Natural killer cell (primary cell): ENCODE results near the gene MBTD1. TPM values are rescaled to one million over a fixed set of nuclear protein-coding genes. Genes with fewer than 3 reads are reported as not detected.

ENCODE experiments used
- ATAC-seq, 3 donors: fragments of 150-1000 bp in 2 of 3; fragments of 200-7000 bp in 1 of 3; cut with Tn5 transposase; 1 replicate in 1 of 3; 2 replicates in 2 of 3; pipeline ENCODE4 v1.10.0; 2021; ENCODE audit warnings: mild to moderate bottlenecking in 2 of 3, moderate library complexity in 2 of 3
- DNase-seq, 2 donors: peaks; one replicate each; pipeline versions ENCODE4 v3.0.0 to v3.0.0-alpha.2; 2013 to 2021; ENCODE audit warnings: mixed read lengths in 1 of 2
- H3K27ac ChIP-seq: one replicate; pipeline ENCODE4 v1.5.1; 2013; ENCODE audit warnings: mild to moderate bottlenecking, low read length
- H3K27me3 ChIP-seq: one replicate; pipeline ENCODE4 v1.6.1; 2013; ENCODE audit warnings: low read length; ENCODE audit not compliant: control insufficient read depth, insufficient read depth
- H3K36me3 ChIP-seq: one replicate; pipeline ENCODE4 v1.6.1; 2013; ENCODE audit warnings: low read length; ENCODE audit not compliant: control insufficient read depth, insufficient read depth
- H3K4me1 ChIP-seq: one replicate; pipeline ENCODE4 v1.6.1; 2013; ENCODE audit warnings: low read length; ENCODE audit not compliant: control insufficient read depth, insufficient read depth
- H3K4me3 ChIP-seq: one replicate; pipeline ENCODE4 v1.5.1; 2013; ENCODE audit warnings: low read length
- H3K9me3 ChIP-seq: one replicate; pipeline ENCODE4 v1.6.1; 2013; ENCODE audit warnings: low read length; ENCODE audit not compliant: control insufficient read depth, insufficient read depth
- H3K27ac Mint-ChIP-seq, 2 donors: one replicate each; pipeline ENCODE4 v1.8.0; 2022; ENCODE audit warnings: mild to moderate bottlenecking in 2 of 2, mixed read lengths in 2 of 2, moderate library complexity in 1 of 2
- H3K27me3 Mint-ChIP-seq, 2 donors: one replicate each; pipeline ENCODE4 v1.8.0; 2022; ENCODE audit warnings: low read depth in 2 of 2, mixed read lengths in 2 of 2
- H3K36me3 Mint-ChIP-seq: one replicate; pipeline ENCODE4 v1.8.0; 2022; ENCODE audit warnings: mixed read lengths
- H3K4me1 Mint-ChIP-seq, 2 donors: one replicate each; pipeline ENCODE4 v1.8.0; 2022; ENCODE audit warnings: mixed read lengths in 2 of 2
- H3K4me3 Mint-ChIP-seq: one replicate; pipeline ENCODE4 v1.8.0; 2022; ENCODE audit warnings: mild to moderate bottlenecking, moderate library complexity, mixed read lengths
- H3K9me3 Mint-ChIP-seq, 2 donors: one replicate each; pipeline ENCODE4 v1.8.0; 2022; ENCODE audit warnings: mixed read lengths in 2 of 2
- WGBS: methylation state at CpG from one replicate; pipeline ENCODE4 v1.1.7; 2013; ENCODE audit warnings: missing lambda C conversion rate; ENCODE audit not compliant: insufficient coverage; 5-methylcytosine and 5-hydroxymethylcytosine counted together
- intact Hi-C: fragments of 100-400 bp; cut with micrococcal nuclease; formaldehyde crosslinking; loops from one replicate; pipeline ENCODE4 v1.14.2; 2022
- total RNA-seq, 4 donors: library from RNA; stranded (reverse); fragments of 120-200 nt in 1 of 4; gene quantifications; one replicate each; pipeline versions ENCODE4 v1.2.3 to v1.2.4, GENCODE V29; 2013 to 2022
- TF ChIP-seq, protein P1 (sequence below): fragments of 200-600 bp; IDR thresholded peaks from one replicate; pipeline ENCODE4 v1.8.0; 2022; ENCODE audit warnings: antibody characterized with exemption

The MBTD1 gene
- total RNA-seq, 3 donors from 2014 or later (not counting 1 experiment from before 2014, with no cell fraction given): 24.6 to 32.4 (median 28.8) TPM

DNA sequence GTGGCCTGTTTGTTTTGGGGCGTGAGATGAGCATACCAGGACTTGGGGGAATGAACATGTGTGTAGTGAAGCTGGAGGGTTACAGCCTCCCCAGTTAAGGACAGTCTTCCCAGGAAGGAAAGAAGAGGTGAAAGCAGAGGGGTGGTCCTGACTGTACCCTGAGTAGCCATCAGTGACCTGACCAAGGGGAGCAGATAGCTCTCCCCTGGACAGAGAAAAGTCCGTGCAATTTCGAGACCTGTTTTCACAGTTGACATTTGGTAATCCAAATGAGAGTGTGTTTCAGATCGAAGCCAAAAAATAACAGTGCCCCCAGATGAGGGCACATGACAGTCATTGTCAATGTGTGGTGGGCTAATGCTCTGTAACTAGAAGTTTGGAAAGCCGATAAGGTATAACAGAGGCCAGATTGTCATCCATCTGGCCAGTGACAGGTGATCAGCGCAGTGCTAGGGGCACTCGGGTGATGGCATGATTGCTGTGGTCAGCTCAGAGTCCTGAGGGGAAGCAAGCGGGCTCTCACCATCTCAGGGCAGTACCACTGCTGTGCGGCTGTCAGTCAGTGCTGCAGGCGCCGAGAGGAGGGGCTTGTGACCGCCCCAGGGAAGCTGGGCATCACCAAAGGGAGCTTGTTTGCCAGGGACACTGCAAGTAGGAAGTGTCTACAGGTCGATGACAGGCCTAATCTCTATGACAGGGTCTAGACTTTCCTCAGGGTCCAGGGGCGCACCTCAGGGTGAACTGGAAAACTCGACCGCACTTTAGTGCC lies 94.8 kb downstream of the MBTD1 start:
- Histone ChIP-seq H3K27me3 (no peaks in the 10 kb centered on the region), H3K4me1 (peaks cover 23% of the 10 kb centered on the region), H3K4me3 (peak overlapping the region; percentile 90), H3K36me3 (peaks cover 22% of the 10 kb centered on the region), H3K9me3 (no peaks in the 10 kb centered on the region), H3K27ac (peak overlapping the region; percentile 66)
- TF ChIP-seq, protein P1, sequence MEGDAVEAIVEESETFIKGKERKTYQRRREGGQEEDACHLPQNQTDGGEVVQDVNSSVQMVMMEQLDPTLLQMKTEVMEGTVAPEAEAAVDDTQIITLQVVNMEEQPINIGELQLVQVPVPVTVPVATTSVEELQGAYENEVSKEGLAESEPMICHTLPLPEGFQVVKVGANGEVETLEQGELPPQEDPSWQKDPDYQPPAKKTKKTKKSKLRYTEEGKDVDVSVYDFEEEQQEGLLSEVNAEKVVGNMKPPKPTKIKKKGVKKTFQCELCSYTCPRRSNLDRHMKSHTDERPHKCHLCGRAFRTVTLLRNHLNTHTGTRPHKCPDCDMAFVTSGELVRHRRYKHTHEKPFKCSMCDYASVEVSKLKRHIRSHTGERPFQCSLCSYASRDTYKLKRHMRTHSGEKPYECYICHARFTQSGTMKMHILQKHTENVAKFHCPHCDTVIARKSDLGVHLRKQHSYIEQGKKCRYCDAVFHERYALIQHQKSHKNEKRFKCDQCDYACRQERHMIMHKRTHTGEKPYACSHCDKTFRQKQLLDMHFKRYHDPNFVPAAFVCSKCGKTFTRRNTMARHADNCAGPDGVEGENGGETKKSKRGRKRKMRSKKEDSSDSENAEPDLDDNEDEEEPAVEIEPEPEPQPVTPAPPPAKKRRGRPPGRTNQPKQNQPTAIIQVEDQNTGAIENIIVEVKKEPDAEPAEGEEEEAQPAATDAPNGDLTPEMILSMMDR: no peak
- DNase-seq: no peak
- Mint-ChIP-seq H3K4me3 (peak overlapping the region; percentile 90), H3K27ac (peak overlapping the region; percentile 82 to 93), H3K36me3 (no peaks in the 10 kb centered on the region), H3K9me3 (no peaks in the 10 kb centered on the region), H3K4me1 (peaks cover 10 to 25% of the 10 kb centered on the region in 2 donors), H3K27me3 (no peaks in the 10 kb centered on the region)
- intact Hi-C loops: loop anchor here (5.0 kb wide), 1 partner anchor 298 kb away; the partner anchor contains the start of gene TOB1
- ATAC-seq: no peak
- WGBS: 89% methylated on average over 16 of the region's 16 CpGs

GRCh38 chr17:51161541-51161940 lies 98.3 kb downstream of the MBTD1 start:
- no peak overlapping the region for H3K27ac Mint-ChIP-seq
- Histone ChIP-seq H3K36me3 (peaks cover 17% of the 10 kb centered on the region), H3K27me3 (no peaks in the 10 kb centered on the region), H3K4me1 (peaks cover 11% of the 10 kb centered on the region), H3K9me3 (no peaks in the 10 kb centered on the region), H3K4me3 (no peak overlapping the region), H3K27ac (no peak overlapping the region)
- H3K36me3 Mint-ChIP-seq: no peaks in the 10 kb centered on the region
- peaks cover 10 to 16% of the 10 kb centered on the region in 2 donors for H3K4me1 Mint-ChIP-seq
- no peak overlapping the region for H3K4me3 Mint-ChIP-seq
- TF ChIP-seq, protein P1: no peak
- no peaks in the 10 kb centered on the region for H3K9me3 Mint-ChIP-seq
- intact Hi-C loops: no loop called here
- WGBS: 79% methylated on average over 3 of the region's 3 CpGs
- ATAC-seq (no peak), DNase-seq (no peak)
- no peaks in the 10 kb centered on the region for H3K27me3 Mint-ChIP-seq

DNA sequence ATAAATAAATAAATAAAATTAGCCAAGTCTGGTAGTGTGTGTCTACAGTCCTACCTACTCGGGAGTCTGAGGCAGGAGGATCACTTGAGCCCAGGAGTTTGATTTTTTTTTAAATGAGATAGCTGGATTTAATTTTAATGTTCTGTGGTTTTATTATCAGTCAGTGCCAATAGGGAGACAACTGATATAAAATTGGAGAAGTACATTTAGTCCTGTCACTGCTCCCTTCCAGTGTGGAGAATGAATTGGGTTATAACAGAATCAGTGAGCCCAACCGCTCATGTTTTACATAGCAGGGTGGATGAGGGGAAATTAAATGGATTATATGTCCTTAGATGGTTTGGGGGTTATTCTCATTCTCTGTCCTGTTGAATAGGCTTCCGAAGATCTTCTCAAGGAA lies 100.2 kb downstream of the MBTD1 start:
- intact Hi-C loops: no loop called here
- WGBS: 95% methylated on average over 3 of the region's 3 CpGs
- H3K27ac ChIP-seq: no peak overlapping the region
- H3K27me3 ChIP-seq: no peaks in the 10 kb centered on the region
- no peaks in the 10 kb centered on the region for H3K36me3 Mint-ChIP-seq
- H3K4me1 ChIP-seq: no peaks in the 10 kb centered on the region
- no peak overlapping the region for H3K4me3 Mint-ChIP-seq
- H3K27me3 Mint-ChIP-seq: no peaks in the 10 kb centered on the region
- H3K9me3 Mint-ChIP-seq: no peaks in the 10 kb centered on the region
- H3K36me3 ChIP-seq: peaks cover 17% of the 10 kb centered on the region
- H3K4me1 Mint-ChIP-seq: peaks cover 0 to under 1% of the 10 kb centered on the region in 2 donors
- no peaks in the 10 kb centered on the region for H3K9me3 ChIP-seq
- DNase-seq: no peak
- H3K27ac Mint-ChIP-seq: no peak overlapping the region
- ATAC-seq: no peak
- H3K4me3 ChIP-seq: no peak overlapping the region
- TF ChIP-seq, protein P1: no peak
